ENCODE data around the gene EPS8L1. TPM values are rescaled to one million over a fixed set of nuclear protein-coding genes. Genes with fewer than 3 reads are reported as not detected.

Gene EPS8L1
- total and polyA plus RNA-seq, 2 donors (not counting 1 experiment from before 2014, with no cell fraction given) = 0.72 to 1.0 TPM

DNA sequence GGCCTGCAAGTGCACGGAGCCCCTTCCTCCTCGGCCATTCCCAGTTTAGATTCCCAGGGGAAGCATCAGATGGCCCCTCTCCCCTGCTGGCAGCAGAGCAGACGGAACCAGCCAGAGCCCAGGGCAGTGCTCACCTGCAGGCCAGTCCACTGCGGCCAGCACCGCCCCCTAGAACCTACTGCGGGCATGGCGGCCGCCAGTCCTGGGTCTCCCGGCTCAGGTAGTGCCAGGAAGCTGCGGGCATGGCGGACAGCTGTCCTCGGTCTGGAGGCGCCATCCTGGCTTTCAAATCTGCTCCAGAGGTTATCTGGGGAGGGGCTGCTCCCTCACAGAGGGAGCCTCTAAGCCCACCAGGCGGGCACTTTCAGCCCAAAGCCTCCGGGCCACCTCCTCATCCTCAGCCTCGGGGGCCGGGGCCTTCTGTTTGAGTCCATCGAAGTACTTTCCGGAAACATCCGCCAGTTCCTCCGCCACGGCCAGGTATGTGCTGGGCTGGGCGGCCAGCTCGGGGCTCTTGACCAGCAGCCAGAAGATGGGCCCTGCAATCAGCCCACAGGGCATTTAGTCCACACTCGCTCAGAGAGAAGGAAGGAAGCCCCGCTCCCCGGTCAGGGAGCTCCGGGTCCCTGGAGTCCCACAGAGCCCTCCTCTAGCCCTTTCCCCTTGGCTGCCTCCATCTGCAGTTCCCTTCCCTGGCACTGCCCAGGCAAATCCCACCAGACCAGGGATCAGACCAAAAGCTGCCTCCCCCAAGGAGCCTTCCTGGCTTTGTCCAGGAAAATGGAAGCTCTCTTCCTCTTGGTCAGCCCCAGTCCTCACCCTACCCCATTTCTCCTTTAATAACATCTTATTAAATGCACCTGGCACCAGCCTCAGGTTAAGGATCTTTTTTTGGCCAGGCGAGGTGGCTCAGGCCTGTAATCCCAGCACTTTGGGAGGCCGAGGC lies 30.6 kb upstream of the EPS8L1 start:
- Histone ChIP-seq H3K79me2 (ENCODE audit: control insufficient read depth, insufficient read depth, low read length) (no peaks in the 10 kb centered on the region), H2AFZ (ENCODE audit: insufficient read depth, low read depth, low read length, poor library complexity, severe bottlenecking) (no peak overlapping the region), H4K20me1 (ENCODE audit: control insufficient read depth, insufficient read depth, low read length, poor library complexity, severe bottlenecking) (peaks cover 10% of the 10 kb centered on the region), H3K27ac (ENCODE audit: low read length in 2 of 2) (no peak overlapping the region), H3K36me3 (replicated peaks in 1 of 2; ENCODE audit: control extremely low read depth in 1 of 2, control insufficient read depth in 1 of 2, extremely low read depth in 1 of 2, insufficient read depth in 2 of 2, low read length in 1 of 2) (peaks cover 0 to 38% of the 10 kb centered on the region in 2 experiments), H3K9ac (ENCODE audit: low read length) (no peak overlapping the region), H3K4me2 (replicated peaks; ENCODE audit: low read depth, low read length, poor library complexity, severe bottlenecking) (no peak overlapping the region), H3K4me3 (ENCODE audit: control extremely low read depth in 1 of 5, extremely low read depth in 1 of 5, insufficient read depth in 1 of 5, low read depth in 2 of 5, low read length in 4 of 5) (no peak overlapping the region), H3K9me3 (ENCODE audit: control extremely low read depth in 1 of 3, control insufficient read depth in 2 of 3, insufficient read depth in 1 of 3, low read length in 2 of 3) (no peaks in the 10 kb centered on the region), H3K27me3 (replicated peaks in 1 of 4; ENCODE audit: control extremely low read depth in 1 of 4, control insufficient read depth in 3 of 4, insufficient read depth in 4 of 4, low read length in 3 of 4) (no peaks in the 10 kb centered on the region), H3K4me1 (ENCODE audit: control insufficient read depth in 2 of 2, insufficient read depth in 2 of 2, low read length in 2 of 2) (peaks cover 6 to 8% of the 10 kb centered on the region in 2 donors)
- 98% methylated on average over 27 of the region's 30 CpGs for WGBS (ENCODE audit: insufficient coverage)
- CTCF ChIA-PET = no interaction called here
- H3K4me1 Mint-ChIP-seq = peaks cover 8% of the 10 kb centered on the region
- no peak overlapping the region for H3K4me3 Mint-ChIP-seq
- POLR2A ChIA-PET = no interaction called here
- no peak for ATAC-seq (ENCODE audit: low read depth)
- DNase-seq = no peak
- H3K27me3 Mint-ChIP-seq = no peaks in the 10 kb centered on the region
- H3K27ac Mint-ChIP-seq = no peak overlapping the region
- intact Hi-C loops (cut with micrococcal nuclease) = no loop called here
- TF ChIP-seq, protein P1, sequence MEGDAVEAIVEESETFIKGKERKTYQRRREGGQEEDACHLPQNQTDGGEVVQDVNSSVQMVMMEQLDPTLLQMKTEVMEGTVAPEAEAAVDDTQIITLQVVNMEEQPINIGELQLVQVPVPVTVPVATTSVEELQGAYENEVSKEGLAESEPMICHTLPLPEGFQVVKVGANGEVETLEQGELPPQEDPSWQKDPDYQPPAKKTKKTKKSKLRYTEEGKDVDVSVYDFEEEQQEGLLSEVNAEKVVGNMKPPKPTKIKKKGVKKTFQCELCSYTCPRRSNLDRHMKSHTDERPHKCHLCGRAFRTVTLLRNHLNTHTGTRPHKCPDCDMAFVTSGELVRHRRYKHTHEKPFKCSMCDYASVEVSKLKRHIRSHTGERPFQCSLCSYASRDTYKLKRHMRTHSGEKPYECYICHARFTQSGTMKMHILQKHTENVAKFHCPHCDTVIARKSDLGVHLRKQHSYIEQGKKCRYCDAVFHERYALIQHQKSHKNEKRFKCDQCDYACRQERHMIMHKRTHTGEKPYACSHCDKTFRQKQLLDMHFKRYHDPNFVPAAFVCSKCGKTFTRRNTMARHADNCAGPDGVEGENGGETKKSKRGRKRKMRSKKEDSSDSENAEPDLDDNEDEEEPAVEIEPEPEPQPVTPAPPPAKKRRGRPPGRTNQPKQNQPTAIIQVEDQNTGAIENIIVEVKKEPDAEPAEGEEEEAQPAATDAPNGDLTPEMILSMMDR (IDR thresholded peaks at IDR 0.05) = no peak
- TF ChIP-seq EZH2 (IDR thresholded peaks at IDR 0.05; ENCODE audit: borderline replicate concordance, insufficient read depth, low read depth, low read length, poor library complexity, severe bottlenecking) = no peak
- H3K9me3 Mint-ChIP-seq (ENCODE audit: insufficient read depth) = no peaks in the 10 kb centered on the region

DNA sequence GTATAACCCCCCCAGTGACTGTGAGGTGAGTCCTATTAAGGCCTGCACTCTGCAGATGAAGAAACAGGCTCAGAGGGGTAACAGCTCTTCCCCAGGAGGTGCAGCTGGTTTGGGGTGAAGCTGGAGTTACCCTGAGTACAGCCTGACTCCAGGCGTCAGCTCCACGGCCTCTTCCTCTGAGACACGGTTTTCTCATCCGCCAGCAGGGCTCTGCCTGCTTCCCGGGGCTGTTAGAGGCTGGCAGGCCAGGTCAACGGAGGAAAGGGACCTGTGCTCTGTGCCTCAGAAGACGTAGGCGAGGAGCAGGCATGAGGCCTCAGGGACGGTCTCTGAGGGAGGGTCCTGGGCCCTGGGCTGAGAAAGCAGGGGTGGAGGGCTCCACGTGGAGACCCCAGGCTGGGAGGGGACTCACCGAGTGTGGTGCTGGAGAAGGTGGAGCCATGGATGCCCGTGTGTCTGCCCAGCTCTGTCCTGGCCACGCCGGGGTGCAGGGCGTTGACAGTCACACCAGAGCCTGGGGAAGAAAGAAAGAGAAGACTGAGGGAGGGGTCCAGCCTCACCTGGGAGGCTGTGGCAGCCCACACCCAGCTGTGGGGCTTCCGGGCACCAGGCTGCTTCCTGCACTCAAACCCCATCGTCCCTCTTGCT lies 28.6 kb upstream of the EPS8L1 start:
- no peak overlapping the region for H3K4me3 Mint-ChIP-seq
- Histone ChIP-seq H3K36me3 (replicated peaks in 1 of 2; ENCODE audit: control extremely low read depth in 1 of 2, control insufficient read depth in 1 of 2, extremely low read depth in 1 of 2, insufficient read depth in 2 of 2, low read length in 1 of 2) (peaks cover 0 to 42% of the 10 kb centered on the region in 2 experiments), H2AFZ (ENCODE audit: insufficient read depth, low read depth, low read length, poor library complexity, severe bottlenecking) (no peak overlapping the region), H3K4me3 (ENCODE audit: control extremely low read depth in 1 of 5, extremely low read depth in 1 of 5, insufficient read depth in 1 of 5, low read depth in 2 of 5, low read length in 4 of 5) (no peak overlapping the region), H3K27ac (ENCODE audit: low read length in 2 of 2) (no peak overlapping the region), H3K9ac (ENCODE audit: low read length) (no peak overlapping the region), H3K79me2 (ENCODE audit: control insufficient read depth, insufficient read depth, low read length) (no peaks in the 10 kb centered on the region), H4K20me1 (ENCODE audit: control insufficient read depth, insufficient read depth, low read length, poor library complexity, severe bottlenecking) (peaks cover under 1% of the 10 kb centered on the region), H3K9me3 (ENCODE audit: control extremely low read depth in 1 of 3, control insufficient read depth in 2 of 3, insufficient read depth in 1 of 3, low read length in 2 of 3) (no peaks in the 10 kb centered on the region), H3K27me3 (replicated peaks in 1 of 4; ENCODE audit: control extremely low read depth in 1 of 4, control insufficient read depth in 3 of 4, insufficient read depth in 4 of 4, low read length in 3 of 4) (no peaks in the 10 kb centered on the region), H3K4me2 (replicated peaks; ENCODE audit: low read depth, low read length, poor library complexity, severe bottlenecking) (no peak overlapping the region), H3K4me1 (ENCODE audit: control insufficient read depth in 2 of 2, insufficient read depth in 2 of 2, low read length in 2 of 2) (peaks cover 2 to 5% of the 10 kb centered on the region in 2 donors)
- 95% methylated on average over 16 of the region's 17 CpGs for WGBS (ENCODE audit: insufficient coverage)
- ChIA-PET CTCF (no interaction called here), POLR2A (no interaction called here)
- DNase-seq = no peak
- peaks cover 2% of the 10 kb centered on the region for H3K4me1 Mint-ChIP-seq
- no peaks in the 10 kb centered on the region for H3K27me3 Mint-ChIP-seq
- intact Hi-C loops (cut with micrococcal nuclease) = no loop called here
- no peak overlapping the region for H3K27ac Mint-ChIP-seq
- no peak for TF ChIP-seq EZH2 (IDR thresholded peaks at IDR 0.05; ENCODE audit: borderline replicate concordance, insufficient read depth, low read depth, low read length, poor library complexity, severe bottlenecking)
- TF ChIP-seq, protein P1 (IDR thresholded peaks at IDR 0.05) = no peak
- ATAC-seq (ENCODE audit: low read depth) = no peak
- H3K9me3 Mint-ChIP-seq (ENCODE audit: insufficient read depth) = no peaks in the 10 kb centered on the region

All from B cell (primary cell).